LNCAP (cell line): ENCODE results near the gene CNOT6.

Source experiments
- TF ChIP-seq, protein P1 (sequence below): fragments of 450-650 bp; IDR thresholded peaks from 2 replicates; pipeline ENCODE4 v1.5.1; 2017; ENCODE audit warnings: mild to moderate bottlenecking

Gene CNOT6

DNA sequence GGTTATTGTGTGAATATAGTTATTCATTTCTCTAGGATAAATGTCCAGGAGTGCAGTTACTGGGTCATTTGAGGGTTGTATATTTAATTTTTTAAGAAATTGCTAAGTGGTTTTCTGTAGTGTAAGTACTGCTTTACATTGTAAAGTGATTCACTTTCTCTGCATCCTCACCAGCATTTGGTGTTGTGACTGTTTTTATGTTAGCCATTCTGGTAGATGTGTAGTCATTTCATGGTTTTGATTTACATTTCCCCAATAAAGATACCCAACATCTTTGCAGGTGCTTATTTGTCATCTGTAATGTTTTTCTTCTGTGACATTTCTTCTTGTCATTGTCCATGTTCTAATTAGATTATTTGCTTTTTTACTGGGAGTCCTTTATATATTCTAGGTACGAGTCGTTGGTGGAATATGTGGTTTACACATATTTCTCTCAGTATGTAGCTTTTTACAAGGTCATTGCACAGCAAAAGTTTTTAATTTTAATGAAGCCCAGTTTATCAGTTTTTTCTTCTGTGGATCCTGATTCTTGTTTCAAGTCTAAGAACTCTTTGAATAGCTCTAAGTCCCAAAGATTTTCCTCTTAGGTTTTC, 63.1 kb downstream of the CNOT6 start:
- TF ChIP-seq, protein P1, sequence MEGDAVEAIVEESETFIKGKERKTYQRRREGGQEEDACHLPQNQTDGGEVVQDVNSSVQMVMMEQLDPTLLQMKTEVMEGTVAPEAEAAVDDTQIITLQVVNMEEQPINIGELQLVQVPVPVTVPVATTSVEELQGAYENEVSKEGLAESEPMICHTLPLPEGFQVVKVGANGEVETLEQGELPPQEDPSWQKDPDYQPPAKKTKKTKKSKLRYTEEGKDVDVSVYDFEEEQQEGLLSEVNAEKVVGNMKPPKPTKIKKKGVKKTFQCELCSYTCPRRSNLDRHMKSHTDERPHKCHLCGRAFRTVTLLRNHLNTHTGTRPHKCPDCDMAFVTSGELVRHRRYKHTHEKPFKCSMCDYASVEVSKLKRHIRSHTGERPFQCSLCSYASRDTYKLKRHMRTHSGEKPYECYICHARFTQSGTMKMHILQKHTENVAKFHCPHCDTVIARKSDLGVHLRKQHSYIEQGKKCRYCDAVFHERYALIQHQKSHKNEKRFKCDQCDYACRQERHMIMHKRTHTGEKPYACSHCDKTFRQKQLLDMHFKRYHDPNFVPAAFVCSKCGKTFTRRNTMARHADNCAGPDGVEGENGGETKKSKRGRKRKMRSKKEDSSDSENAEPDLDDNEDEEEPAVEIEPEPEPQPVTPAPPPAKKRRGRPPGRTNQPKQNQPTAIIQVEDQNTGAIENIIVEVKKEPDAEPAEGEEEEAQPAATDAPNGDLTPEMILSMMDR = no peak

DNA sequence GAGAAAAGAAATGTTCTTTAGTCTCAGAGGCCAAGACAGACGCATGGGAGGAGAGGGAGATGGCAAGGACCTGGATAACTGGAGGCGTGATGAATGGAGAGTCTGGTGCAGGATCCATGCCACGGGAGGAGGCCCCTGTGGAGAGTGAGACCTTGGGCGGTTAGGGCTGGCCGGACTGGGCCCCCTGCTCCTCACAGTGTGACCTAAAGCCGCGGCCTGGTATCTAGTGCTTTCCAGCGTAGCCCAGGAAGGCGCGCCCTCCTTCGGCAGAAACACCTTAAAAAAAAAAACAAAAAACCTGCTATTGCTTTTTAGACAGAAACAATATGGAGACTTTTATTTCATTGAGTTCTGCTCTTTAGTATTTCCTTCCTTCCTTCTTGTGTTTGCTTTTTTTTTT, 64.1 kb downstream of the CNOT6 start:
- TF ChIP-seq, protein P1 = no peak

DNA sequence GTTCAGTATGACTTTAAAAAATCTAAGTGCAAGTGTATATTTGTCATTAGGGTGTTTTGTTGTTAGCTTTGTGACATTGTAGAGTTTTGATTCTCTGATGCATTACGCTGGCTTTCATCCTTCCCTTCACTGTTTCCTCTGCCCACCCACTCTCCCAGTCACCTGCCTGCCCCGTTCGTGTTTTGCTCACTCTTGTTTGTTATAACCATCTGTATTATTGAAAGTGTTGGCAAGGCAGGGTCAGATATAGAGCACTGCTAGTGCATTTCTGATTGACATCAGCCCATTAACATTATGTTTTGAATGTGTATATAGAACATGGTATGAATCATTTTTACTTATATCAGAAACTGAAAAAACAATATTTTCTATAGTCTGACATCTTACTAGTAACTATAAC, 69.8 kb downstream of the CNOT6 start:
- TF ChIP-seq, protein P1 = no peak

DNA sequence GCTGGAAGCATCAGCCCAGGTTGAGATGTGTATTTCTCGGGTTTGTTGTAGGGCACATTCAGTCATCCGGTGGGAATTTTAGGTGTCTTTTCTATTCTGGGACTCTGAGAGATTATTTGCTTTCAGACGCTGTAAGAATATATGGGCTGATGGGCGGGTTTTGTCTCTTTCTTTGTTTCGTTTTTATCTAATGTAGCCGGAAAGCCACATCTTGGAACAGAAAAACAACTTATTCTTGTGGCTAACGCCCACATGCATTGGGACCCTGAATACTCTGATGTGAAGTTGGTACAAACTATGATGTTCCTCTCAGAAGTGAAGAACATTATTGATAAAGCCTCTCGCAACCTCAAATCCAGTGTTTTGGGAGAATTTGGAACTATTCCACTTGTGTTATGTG, 74.7 kb downstream of the CNOT6 start:
- TF ChIP-seq, protein P1 = no peak

DNA sequence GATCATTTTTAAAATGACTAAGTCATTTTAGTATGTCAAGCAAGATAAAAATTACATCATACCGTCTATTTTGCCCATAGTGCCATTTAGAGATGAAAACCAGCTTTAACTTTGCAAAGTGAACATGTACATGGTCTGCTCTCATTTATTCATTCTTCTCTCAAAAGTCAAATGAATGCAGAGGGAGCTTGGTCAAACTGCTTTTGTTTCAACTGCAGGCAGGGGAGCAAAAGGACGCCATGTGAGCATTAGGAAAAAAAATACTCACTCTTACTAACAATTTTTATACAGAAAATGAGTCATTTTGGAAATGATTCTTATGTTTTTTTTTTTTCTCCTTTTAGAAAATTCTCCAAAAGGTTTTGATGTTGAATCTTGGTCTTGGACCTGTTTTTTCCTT, 81.4 kb downstream of the CNOT6 start:
- TF ChIP-seq, protein P1 = no peak

DNA sequence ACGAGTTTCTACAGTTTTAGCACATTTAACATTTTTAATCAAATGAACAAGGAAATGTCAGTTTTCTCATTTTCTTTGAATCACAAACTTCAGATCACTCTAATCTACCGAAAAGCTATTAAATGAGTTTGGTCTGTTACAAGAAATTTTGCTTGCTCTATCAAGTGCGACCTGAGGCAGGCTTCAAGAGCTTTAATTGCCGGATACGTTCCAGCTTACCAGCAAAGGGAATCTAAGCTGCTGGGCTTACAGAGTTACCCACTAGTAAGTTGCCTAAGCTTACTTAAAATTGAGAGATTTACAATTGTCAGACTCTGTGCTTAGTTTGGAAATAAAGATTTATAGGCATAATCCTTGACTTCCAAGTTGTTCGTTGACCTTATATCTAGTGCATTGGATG, 86.5 kb downstream of the CNOT6 start:
- TF ChIP-seq, protein P1 = no peak

DNA sequence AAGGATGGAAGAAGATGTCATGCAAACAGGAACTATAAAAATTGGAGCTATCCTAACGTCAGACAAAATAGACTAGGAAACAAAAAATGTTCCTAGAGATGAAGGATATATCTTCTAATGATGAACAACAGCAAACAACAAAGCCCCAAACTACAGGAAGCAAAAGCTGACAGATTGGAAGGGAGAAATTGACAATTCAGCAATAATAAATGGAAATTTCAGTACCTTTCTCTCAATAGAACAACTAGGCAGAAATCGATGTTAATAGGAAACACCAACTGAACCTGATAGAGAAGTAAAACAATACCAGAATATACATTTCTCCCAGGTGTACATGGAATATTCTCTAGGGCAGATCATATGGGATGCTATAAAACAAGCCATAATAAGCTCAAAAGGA, 89.6 kb downstream of the CNOT6 start:
- TF ChIP-seq, protein P1 = no peak

DNA sequence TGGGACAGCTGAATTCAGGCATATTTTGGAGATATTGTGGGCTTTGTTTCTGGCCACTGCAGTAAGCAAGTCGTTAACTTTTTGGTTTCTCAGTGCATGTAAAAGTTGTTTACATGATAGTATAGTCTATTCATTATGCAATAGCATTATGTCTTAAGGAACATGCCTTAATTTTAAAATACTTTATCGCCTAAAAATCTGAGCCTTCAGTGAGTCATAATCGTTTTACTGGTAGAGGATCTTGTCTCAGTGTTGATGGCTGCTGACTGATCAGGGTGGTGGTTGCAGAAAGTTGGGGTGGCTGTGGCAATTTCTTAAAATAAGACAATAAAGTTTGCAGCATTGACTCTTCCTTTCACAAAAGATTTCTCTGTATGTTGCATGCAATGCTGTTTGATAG, 92.0 kb downstream of the CNOT6 start:
- TF ChIP-seq, protein P1 = no peak
